HG02642 (cell line): ENCODE data around the gene BPIFA3.

ENCODE experiments used
- ATAC-seq: cut with Tn5 transposase; IDR thresholded peaks from one replicate; pipeline ENCODE4 v1.9.1; 2021; ENCODE audit warnings: mild to moderate bottlenecking; ENCODE audit not compliant: unreplicated experiment, poor library complexity

BPIFA3 gene

DNA sequence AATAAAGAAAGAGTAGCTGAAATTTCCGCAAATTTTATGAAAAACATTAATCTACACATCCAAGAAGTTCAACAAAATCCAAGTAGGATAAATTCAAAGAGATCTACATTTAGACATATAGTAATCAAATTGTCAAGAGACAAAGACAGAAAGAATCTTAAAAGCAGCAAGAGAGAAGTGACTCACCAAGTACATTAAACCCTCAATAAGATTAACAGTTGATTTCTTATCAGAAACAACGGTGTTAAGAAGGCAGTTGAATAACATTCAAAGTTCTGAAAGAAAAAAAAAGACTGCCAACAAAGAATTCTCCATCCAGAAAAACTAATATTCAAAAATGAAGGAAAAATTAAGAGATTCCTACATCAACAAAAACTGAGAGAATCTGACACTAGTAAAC, 37.9 kb downstream of the BPIFA3 start:
- ATAC-seq = no peak

GRCh38 chr20:33257237-33257636, 40.1 kb downstream of the BPIFA3 start:
- no peak for ATAC-seq

GRCh38 chr20:33259371-33259770, 42.2 kb downstream of the BPIFA3 start:
- ATAC-seq = no peak

- no peak for ATAC-seq
Measured at GRCh38 chr20:33261465-33261864, 44.3 kb downstream of the BPIFA3 start.

DNA sequence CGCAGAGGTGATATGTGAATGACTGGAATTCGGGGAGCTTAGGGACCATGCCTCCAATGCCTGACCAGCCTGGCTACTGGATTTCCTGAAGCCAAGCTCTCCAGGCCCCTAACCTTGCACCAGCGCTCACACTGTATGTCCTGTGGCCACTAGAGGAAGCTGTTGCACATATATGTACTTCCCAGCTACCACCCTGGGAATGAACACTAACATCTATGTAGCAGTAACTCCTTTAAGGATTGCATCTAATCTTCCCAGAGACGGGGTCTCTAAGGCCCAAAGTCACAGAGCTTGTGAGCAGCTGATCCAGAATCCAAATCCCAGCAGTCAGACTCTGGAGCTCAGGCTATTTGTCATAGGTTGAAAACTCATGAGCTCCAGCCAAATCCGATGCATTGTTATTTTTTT, 45.5 kb downstream of the BPIFA3 start:
- no peak for ATAC-seq

DNA sequence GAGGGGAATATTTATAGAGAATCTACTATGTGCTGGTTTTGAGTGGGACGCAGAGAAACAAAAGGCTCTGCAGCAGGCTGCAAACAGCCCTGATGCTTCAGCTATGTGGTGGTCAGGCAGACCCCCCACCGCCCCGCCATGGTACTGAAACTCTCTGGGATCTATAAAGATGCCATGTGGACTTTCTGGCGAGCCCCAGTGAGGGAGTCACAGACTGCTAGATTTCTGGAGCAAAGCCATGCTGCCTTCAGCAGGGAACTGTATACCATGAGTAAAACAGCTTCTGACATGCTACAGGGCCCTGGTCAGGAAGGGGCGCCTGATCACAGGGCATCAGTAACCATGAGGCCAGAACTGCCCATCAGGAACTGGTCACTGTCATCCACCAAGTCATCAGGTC, 46.6 kb downstream of the BPIFA3 start:
- no peak for ATAC-seq

DNA sequence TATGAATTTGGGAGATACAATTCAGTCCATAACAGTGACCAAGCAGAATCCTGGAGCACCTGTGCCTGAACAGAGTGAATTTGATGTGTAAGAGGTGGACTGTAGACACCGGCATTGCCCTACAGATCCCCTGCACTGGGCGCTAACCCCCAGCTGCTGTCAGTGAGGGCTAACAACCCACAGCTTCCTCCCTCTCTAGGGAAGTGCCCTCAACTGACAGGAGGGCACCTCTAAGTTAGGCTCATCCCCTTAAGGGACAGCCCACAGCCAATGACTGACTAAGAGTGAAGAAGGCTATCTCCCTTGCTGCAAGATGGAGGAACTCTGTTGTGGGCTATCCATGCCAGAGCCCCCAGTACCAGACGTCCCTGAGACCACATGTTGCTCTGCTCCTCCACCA, 50.5 kb downstream of the BPIFA3 start:
- ATAC-seq = no peak

DNA sequence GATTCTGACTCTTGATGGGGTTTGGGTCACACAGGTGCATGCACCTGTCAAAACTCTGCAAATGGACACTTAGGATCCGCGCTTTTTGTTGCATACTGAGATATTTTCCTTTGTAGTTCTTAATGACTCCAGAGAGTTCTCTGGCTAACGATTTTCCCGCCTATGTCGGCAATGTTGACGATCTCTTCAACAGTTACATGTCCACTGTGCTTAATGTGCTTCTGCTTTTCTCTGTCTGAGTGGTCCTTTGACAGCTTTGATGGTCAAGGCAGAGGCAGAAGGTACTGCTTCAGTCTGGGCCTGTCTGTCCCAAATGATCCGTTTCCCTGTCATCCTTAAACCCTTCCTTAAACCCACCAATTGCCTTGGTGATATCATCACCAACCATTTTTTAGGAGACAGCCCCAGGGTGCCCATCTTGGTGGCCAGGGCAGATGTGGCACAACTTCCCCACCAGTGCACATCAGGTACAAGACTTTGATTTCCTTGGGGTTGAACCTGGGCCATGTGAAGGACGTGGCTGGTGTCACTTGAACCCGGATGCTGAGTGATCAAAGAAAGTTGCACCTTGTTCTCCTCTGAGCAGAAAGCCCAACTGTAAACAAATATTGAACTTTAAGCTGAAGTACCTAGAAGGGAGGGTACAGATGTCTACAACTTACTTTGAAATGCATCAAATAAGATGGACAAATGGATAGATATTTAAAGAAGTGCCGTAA, 55.2 kb downstream of the BPIFA3 start:
- ATAC-seq = no peak

- ATAC-seq = no peak
Measured at GRCh38 chr20:33273117-33273851, 56.1 kb downstream of the BPIFA3 start.

GRCh38 chr20:33275215-33275614, 58.1 kb downstream of the BPIFA3 start:
- ATAC-seq = no peak

GRCh38 chr20:33275871-33276270, 58.7 kb downstream of the BPIFA3 start:
- no peak for ATAC-seq

GRCh38 chr20:33276303-33277113, 59.4 kb downstream of the BPIFA3 start:
- no peak for ATAC-seq
